OCI-LY1 (cell line): ENCODE results near the gene RNF141.

Source experiments
- H2AFZ ChIP-seq: fragments of 200-600 bp; sonication (generic), shearing (Covaris generic); 2 replicates; pipeline ENCODE4 v1.6.0; 2014; ENCODE audit warnings: antibody characterized with exemption, mild to moderate bottlenecking, low read length
- H3F3A ChIP-seq: fragments of 200-600 bp; sonication (generic), shearing (Covaris generic); 2 replicates; pipeline ENCODE4 v1.6.0; 2014; ENCODE audit warnings: mild to moderate bottlenecking, antibody characterized with exemption, low read length, moderate library complexity; ENCODE audit not compliant: insufficient read depth
- H3K27ac ChIP-seq: fragments of 200-600 bp; sonication (generic); 2 replicates; pipeline ENCODE4 v1.5.1; 2014; ENCODE audit warnings: low read length, mixed run types, mild to moderate bottlenecking, low read depth; ENCODE audit not compliant: poor library complexity, severe bottlenecking
- H3K27me3 ChIP-seq: fragments of 200-600 bp; sonication (generic); 2 replicates; pipeline ENCODE4 v1.6.0; 2014; ENCODE audit warnings: antibody characterized with exemption, mild to moderate bottlenecking, low read length, moderate library complexity; ENCODE audit not compliant: insufficient read depth
- H3K36me3 ChIP-seq: fragments of 200-600 bp; sonication (generic); 2 replicates; pipeline ENCODE4 v1.6.1; 2014; ENCODE audit warnings: mild to moderate bottlenecking, antibody characterized with exemption, low read length, moderate library complexity, mixed read lengths; ENCODE audit not compliant: insufficient read depth
- H3K4me1 ChIP-seq: fragments of 200-600 bp; sonication (generic); 2 replicates; pipeline ENCODE4 v1.5.1; 2014; ENCODE audit warnings: mild to moderate bottlenecking, low read length, moderate library complexity; ENCODE audit not compliant: insufficient read depth, severe bottlenecking
- H3K4me2 ChIP-seq: fragments of 200-600 bp; sonication (generic), shearing (Covaris generic); 2 replicates; pipeline ENCODE4 v1.6.1; 2014; ENCODE audit warnings: low read length
- H3K4me3 ChIP-seq: fragments of 200-600 bp; sonication (generic); 2 replicates; pipeline ENCODE4 v1.5.1; 2014; ENCODE audit warnings: low read length, low read depth, mild to moderate bottlenecking, mixed read lengths; ENCODE audit not compliant: poor library complexity, severe bottlenecking
- H3K79me2 ChIP-seq: fragments of 200-600 bp; shearing (Covaris generic); 2 replicates; pipeline ENCODE4 v1.6.1; 2016; ENCODE audit warnings: mixed run types, low read length, mixed read lengths; ENCODE audit not compliant: insufficient read depth
- H3K9ac ChIP-seq: fragments of 200-600 bp; sonication (generic), shearing (Covaris generic); 2 replicates; pipeline ENCODE4 v1.6.1; 2014; ENCODE audit warnings: mild to moderate bottlenecking, low read length, mixed read lengths
- H3K9me2 ChIP-seq: fragments of 200-600 bp; sonication (generic), shearing (Covaris generic); 2 replicates; pipeline ENCODE4 v1.6.1; 2014; ENCODE audit warnings: low read depth, mild to moderate bottlenecking, low read length, mixed read lengths
- H3K9me3 ChIP-seq: fragments of 200-600 bp; shearing (Covaris generic); 2 replicates; pipeline ENCODE4 v1.6.1; 2014; ENCODE audit warnings: low read length, mixed read lengths
- H4K20me1 ChIP-seq: fragments of 200-600 bp; sonication (generic), shearing (Covaris generic); 2 replicates; pipeline ENCODE4 v1.6.0; 2016; ENCODE audit warnings: mild to moderate bottlenecking, low read length; ENCODE audit not compliant: insufficient read depth
- CTCF ChIP-seq: fragments of 200-600 bp; sonication (generic), shearing (Covaris generic); IDR thresholded peaks from 2 replicates; pipeline ENCODE4 v1.5.1; 2017; ENCODE audit warnings: mild to moderate bottlenecking, antibody characterized with exemption, low read length, moderate library complexity, mixed read lengths
- EZH2 ChIP-seq: fragments of 200-600 bp; sonication (generic), shearing (Covaris generic); IDR thresholded peaks from 2 replicates; pipeline ENCODE4 v1.8.0; 2017; ENCODE audit warnings: borderline replicate concordance, mixed run types, mild to moderate bottlenecking, antibody characterized with exemption, low read length, moderate library complexity, mixed read lengths

The RNF141 gene

DNA sequence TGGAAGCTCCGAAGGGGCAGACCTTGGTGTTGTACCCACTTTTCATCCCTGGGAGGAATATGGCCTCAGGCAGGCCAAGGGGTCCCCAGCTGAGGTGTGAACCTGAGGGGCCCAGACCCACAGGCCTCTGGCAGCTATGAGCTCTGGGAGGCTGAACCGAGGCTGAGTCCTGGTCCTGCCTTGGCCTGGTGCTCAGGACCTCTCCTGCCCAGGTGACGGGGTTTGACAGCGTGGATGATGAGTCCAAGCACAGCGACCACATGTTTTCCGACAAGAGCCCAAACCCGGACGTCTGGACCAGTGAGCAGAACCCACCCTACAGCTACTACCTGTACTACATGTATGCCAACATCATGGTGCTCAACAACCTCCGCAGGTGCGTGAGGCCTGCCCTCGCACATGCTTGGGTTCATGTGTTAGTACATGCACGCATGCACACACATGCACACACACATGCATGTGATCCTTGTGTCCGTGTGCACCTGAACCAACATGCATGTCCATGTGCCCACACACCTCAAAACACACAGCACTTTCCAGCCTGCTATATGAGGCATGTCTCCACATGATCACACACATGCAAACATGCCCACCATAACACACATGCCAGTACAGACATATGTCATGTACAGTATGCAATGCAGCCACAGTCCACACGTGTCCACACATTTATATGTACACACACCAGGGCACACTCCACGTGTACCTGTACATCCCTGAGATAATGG, 40.9 kb downstream of the RNF141 start:
- Histone ChIP-seq H4K20me1 (no peaks in the 10 kb centered on the region), H3K4me3 (no peak overlapping the region), H3F3A (no peaks in the 10 kb centered on the region), H2AFZ (no peak overlapping the region), H3K9me2 (no peaks in the 10 kb centered on the region), H3K27me3 (no peaks in the 10 kb centered on the region), H3K79me2 (no peaks in the 10 kb centered on the region), H3K36me3 (peaks cover 72% of the 10 kb centered on the region; the same call in 1 of the 2 replicates), H3K27ac (no peak overlapping the region), H3K4me2 (no peak overlapping the region), H3K9ac (no peak overlapping the region), H3K9me3 (no peaks in the 10 kb centered on the region), H3K4me1 (no peaks in the 10 kb centered on the region)
- TF ChIP-seq EZH2 (no peak), CTCF (no peak)

DNA sequence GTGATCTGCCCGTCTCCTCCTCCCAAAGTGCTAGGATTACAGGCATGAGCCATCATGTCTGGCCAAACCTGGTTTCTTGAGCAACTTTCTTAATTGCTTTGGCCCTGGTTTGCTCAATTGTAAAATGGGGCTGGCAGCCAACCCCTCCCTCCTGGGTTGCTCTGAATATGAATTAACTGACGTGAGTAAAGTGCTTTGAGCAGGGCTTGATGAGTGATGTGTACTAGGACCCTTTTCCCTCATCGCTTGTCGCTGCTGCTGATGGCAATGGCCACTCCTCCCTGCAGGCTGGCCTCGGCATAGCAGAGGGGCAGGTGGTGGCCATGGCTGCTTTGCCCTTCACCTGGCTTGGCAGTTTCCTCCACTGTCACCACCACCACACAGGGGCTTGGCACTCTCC, 41.5 kb downstream of the RNF141 start:
- H4K20me1 ChIP-seq, result no peaks in the 10 kb centered on the region
- no peak overlapping the region for H3K4me2 ChIP-seq
- H2AFZ ChIP-seq, result no peak overlapping the region
- H3K9me2 ChIP-seq, result no peaks in the 10 kb centered on the region
- no peak overlapping the region for H3K9ac ChIP-seq
- no peaks in the 10 kb centered on the region for H3K4me1 ChIP-seq
- TF ChIP-seq CTCF, result no peak
- TF ChIP-seq EZH2, result no peak
- no peak overlapping the region for H3K4me3 ChIP-seq
- no peak overlapping the region for H3K27ac ChIP-seq
- peaks cover 72% of the 10 kb centered on the region; the same call in 1 of the 2 replicates for H3K36me3 ChIP-seq
- no peaks in the 10 kb centered on the region for H3K79me2 ChIP-seq
- no peaks in the 10 kb centered on the region for H3F3A ChIP-seq
- no peaks in the 10 kb centered on the region for H3K27me3 ChIP-seq
- no peaks in the 10 kb centered on the region for H3K9me3 ChIP-seq

- Histone ChIP-seq H3K9me3 (no peaks in the 10 kb centered on the region), H3K27ac (no peak overlapping the region), H2AFZ (no peak overlapping the region), H3K36me3 (peaks cover 73% of the 10 kb centered on the region), H3K4me3 (no peak overlapping the region), H3K27me3 (no peaks in the 10 kb centered on the region), H3K4me1 (no peaks in the 10 kb centered on the region), H3K79me2 (no peaks in the 10 kb centered on the region), H3K9ac (no peak overlapping the region), H3F3A (no peaks in the 10 kb centered on the region), H4K20me1 (no peaks in the 10 kb centered on the region), H3K9me2 (no peaks in the 10 kb centered on the region), H3K4me2 (no peak overlapping the region)
- TF ChIP-seq EZH2 (no peak), CTCF (no peak)
These were observed 42.3 kb downstream of the RNF141 start for GRCh38 chr11:10498426-10499250.
